OCI-LY7 (cell line): ENCODE results near the gene PEDS1. TPM values are rescaled to one million over a fixed set of nuclear protein-coding genes. Genes with fewer than 3 reads are reported as not detected.

Experiments used
- BruUV-seq: library from RNA; stranded (reverse); fragments of 400-500 nt; replicated peaks from 2 replicates; lab custom pipeline; 2021; lab: Mats Ljungman, UMichigan
- CTCF ChIA-PET: fragments of 300-600 bp; sonication (Branson Sonifier 250); formaldehyde crosslinking; loops from one replicate; lab custom pipeline; 2022; ENCODE audit warnings: antibody characterized with exemption; ENCODE audit not compliant: unreplicated experiment; lab: Charles Lee
- POLR2A ChIA-PET: fragments of 300-600 bp; sonication (Branson Sonifier 250); formaldehyde crosslinking; loops from one replicate; lab custom pipeline; 2022; ENCODE audit warnings: antibody characterized with exemption; lab: Charles Lee
- DNase-seq: peaks from one replicate; pipeline ENCODE4 v3.0.0-alpha.2; 2015; ENCODE audit warnings: low spot score
- H2AFZ ChIP-seq: fragments of 200-600 bp; sonication (generic), shearing (Covaris generic); 2 replicates; pipeline ENCODE4 v1.6.1; 2014; ENCODE audit warnings: mild to moderate bottlenecking, antibody characterized with exemption, low read length, moderate library complexity
- H3K27ac ChIP-seq: fragments of 200-600 bp; sonication (generic); 2 replicates; pipeline ENCODE4 v1.5.1; 2014; ENCODE audit warnings: mixed run types, low read depth, mild to moderate bottlenecking, moderate library complexity, low read length, inconsistent platforms; ENCODE audit not compliant: poor library complexity, severe bottlenecking
- H3K36me3 ChIP-seq: fragments of 200-600 bp; sonication (generic); 2 replicates; pipeline ENCODE4 v1.6.1; 2014; ENCODE audit warnings: mild to moderate bottlenecking, antibody characterized with exemption, low read length, moderate library complexity, mixed read lengths; ENCODE audit not compliant: insufficient read depth
- H3K4me1 ChIP-seq: fragments of 200-600 bp; sonication (generic); 2 replicates; pipeline ENCODE4 v1.5.1; 2014; ENCODE audit warnings: mild to moderate bottlenecking, low read length; ENCODE audit not compliant: insufficient read depth, poor library complexity, severe bottlenecking
- H3K4me2 ChIP-seq: fragments of 200-600 bp; sonication (generic); 2 replicates; pipeline ENCODE4 v1.6.1; 2014; ENCODE audit warnings: mild to moderate bottlenecking, low read length
- H3K4me3 ChIP-seq: fragments of 200-600 bp; sonication (generic); 2 replicates; pipeline ENCODE4 v1.5.1; 2014; ENCODE audit warnings: mild to moderate bottlenecking, low read depth, low read length; ENCODE audit not compliant: poor library complexity, severe bottlenecking
- H3K79me2 ChIP-seq: fragments of 200-600 bp; sonication (generic); 2 replicates; pipeline ENCODE4 v1.6.1; 2016; ENCODE audit warnings: low read depth, mild to moderate bottlenecking, low read length, moderate library complexity, mixed read lengths; ENCODE audit not compliant: insufficient read depth
- H3K9me2 ChIP-seq: fragments of 200-600 bp; sonication (generic); 2 replicates; pipeline ENCODE4 v1.6.1; 2016; ENCODE audit warnings: mild to moderate bottlenecking, low read length, mixed read lengths; ENCODE audit not compliant: insufficient read depth
- H3K9me3 ChIP-seq: fragments of 200-600 bp; sonication (generic); 2 replicates; pipeline ENCODE4 v1.6.1; 2014; ENCODE audit warnings: mild to moderate bottlenecking, mixed run types, low read length, mixed read lengths
- H4K20me1 ChIP-seq: fragments of 200-600 bp; sonication (generic); 2 replicates; pipeline ENCODE4 v1.6.1; 2014; ENCODE audit warnings: mild to moderate bottlenecking, antibody characterized with exemption, low read length, moderate library complexity, mixed read lengths; ENCODE audit not compliant: insufficient read depth
- CTCF ChIP-seq: fragments of 200-600 bp; sonication (generic); conservative IDR thresholded peaks from 2 replicates; pipeline ENCODE4 v1.5.1; 2014; ENCODE audit warnings: mild to moderate bottlenecking, antibody characterized with exemption, low read length, moderate library complexity, mixed read lengths
- EZH2phosphoT487 ChIP-seq: fragments of 200-600 bp; sonication (generic); IDR thresholded peaks from 2 replicates; pipeline ENCODE4 v1.6.1; 2018; ENCODE audit warnings: low read depth, borderline replicate concordance, mild to moderate bottlenecking, mixed run types, antibody characterized with exemption, low read length, moderate library complexity, mixed read lengths
- intact Hi-C: fragments of 100-400 bp; cut with micrococcal nuclease; formaldehyde crosslinking; loops from one replicate; pipeline ENCODE4 v1.10.0; 2022; ENCODE audit not compliant: unreplicated experiment
- total RNA-seq, 2 experiments: library from RNA; depleted of rRNA in 1 of 2; stranded (reverse); fragments of >200 nt in 1 of 2; shearing (Covaris generic) in 1 of 2; gene quantifications; 2 replicates each; pipeline ENCODE4 v1.2.3, GENCODE V29; 2014 to 2022

Gene PEDS1
- total RNA-seq, 2 experiments from 2014 or later: 22.0 to 25.9 TPM

DNA sequence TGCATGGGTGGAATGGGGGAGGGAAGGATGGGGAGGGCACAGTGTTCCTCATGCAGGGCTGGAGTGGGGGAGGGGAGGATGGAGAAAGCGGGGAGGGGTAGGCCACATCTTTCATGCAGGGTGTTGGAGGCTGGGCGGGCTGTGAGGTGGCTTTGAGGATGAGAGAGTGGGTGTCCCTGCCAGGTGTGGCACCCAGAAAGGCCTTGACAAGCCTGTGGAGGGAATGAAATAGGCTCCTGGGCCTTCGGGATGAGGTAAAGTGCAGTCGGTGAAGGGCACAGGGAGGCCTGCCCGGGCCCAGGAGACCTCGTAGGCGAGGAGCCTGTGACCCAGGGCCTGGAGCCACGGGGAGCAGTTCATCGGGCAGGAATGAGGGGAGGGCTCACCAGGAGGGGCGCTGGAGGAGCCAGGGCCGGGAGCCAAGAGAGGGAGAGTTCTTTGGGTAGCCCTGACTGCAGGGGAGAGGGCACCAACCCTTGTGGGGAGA, 44.7 kb upstream of the PEDS1 start:
- H3K4me1 ChIP-seq: peaks cover 10% of the 10 kb centered on the region
- H3K9me3 ChIP-seq: 0 out of 2 replicates have a peak, but pooled peaks cover 4% of the 10 kb centered on the region
- H3K36me3 ChIP-seq: no peaks in the 10 kb centered on the region
- intact Hi-C loops: no loop called here
- TF ChIP-seq EZH2phosphoT487 (no peak), CTCF (no peak)
- no peaks in the 10 kb centered on the region for H4K20me1 ChIP-seq
- no peak overlapping the region for H3K27ac ChIP-seq
- ChIA-PET CTCF (no interaction called here), POLR2A (interaction anchor here (0.6 kb wide), 1 partner anchor 311 kb away, joined by 3 read pairs; no protein-coding TSS in a partner anchor)
- no TSS peak for BruUV-seq
- no peak overlapping the region for H3K4me2 ChIP-seq
- peaks cover 6% of the 10 kb centered on the region; the same call in 1 of the 2 replicates for H3K79me2 ChIP-seq
- no peak overlapping the region for H3K4me3 ChIP-seq
- H3K9me2 ChIP-seq: no peaks in the 10 kb centered on the region
- H2AFZ ChIP-seq: no peak overlapping the region
- no peak for DNase-seq

- TF ChIP-seq CTCF: no peak
- no peak for TF ChIP-seq EZH2phosphoT487
- H3K36me3 ChIP-seq: no peaks in the 10 kb centered on the region
- intact Hi-C loops: no loop called here
- H3K4me1 ChIP-seq: peaks cover 12% of the 10 kb centered on the region
- H3K4me2 ChIP-seq: no peak overlapping the region
- no peaks in the 10 kb centered on the region for H3K9me2 ChIP-seq
- CTCF ChIA-PET: no interaction called here
- H3K4me3 ChIP-seq: no peak overlapping the region
- BruUV-seq: no TSS peak
- no peaks in the 10 kb centered on the region for H4K20me1 ChIP-seq
- POLR2A ChIA-PET: no interaction called here
- H3K9me3 ChIP-seq: 0 out of 2 replicates have a peak, but pooled peaks cover 4% of the 10 kb centered on the region
- no peak overlapping the region for H3K27ac ChIP-seq
- no peak overlapping the region for H2AFZ ChIP-seq
- no peak for DNase-seq
- H3K79me2 ChIP-seq: peaks cover 12% of the 10 kb centered on the region
Observed at GRCh38 chr20:50197463-50198179, 44.1 kb upstream of the PEDS1 start.

DNA sequence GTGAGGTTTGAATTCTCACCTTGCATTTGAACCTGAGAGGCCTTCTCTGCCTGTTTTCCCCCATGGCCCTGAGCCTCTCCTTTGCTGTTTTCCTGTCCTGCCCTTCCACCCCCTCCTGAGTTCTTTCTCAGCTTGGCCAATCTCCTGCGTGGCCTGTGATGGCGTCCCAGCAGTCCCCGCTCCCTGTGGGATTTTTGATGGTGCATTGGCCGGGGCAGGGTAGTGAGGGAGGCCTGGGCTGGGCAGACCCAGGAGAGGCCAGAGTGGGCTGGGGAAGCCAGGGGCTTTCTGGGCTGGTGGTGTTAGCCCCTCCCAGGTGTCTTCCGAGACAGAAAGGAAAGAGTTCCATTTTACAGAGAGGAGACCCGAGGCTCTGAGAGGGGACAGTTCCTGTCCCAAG, 43.4 kb upstream of the PEDS1 start:
- no peaks in the 10 kb centered on the region for H4K20me1 ChIP-seq
- H3K4me1 ChIP-seq: peaks cover 12% of the 10 kb centered on the region
- ChIA-PET CTCF (no interaction called here), POLR2A (no interaction called here)
- no peak for TF ChIP-seq CTCF
- TF ChIP-seq EZH2phosphoT487: no peak
- no peak overlapping the region for H3K4me3 ChIP-seq
- no TSS peak for BruUV-seq
- H2AFZ ChIP-seq: no peak overlapping the region
- H3K9me3 ChIP-seq: 0 out of 2 replicates have a peak, but pooled peaks cover 4% of the 10 kb centered on the region
- no peaks in the 10 kb centered on the region for H3K9me2 ChIP-seq
- H3K79me2 ChIP-seq: peaks cover 17% of the 10 kb centered on the region
- H3K4me2 ChIP-seq: no peak overlapping the region
- no peaks in the 10 kb centered on the region for H3K36me3 ChIP-seq
- no peak overlapping the region for H3K27ac ChIP-seq
- no peak for DNase-seq
- intact Hi-C loops: no loop called here
